A673 (cell line): ENCODE data around the gene ARHGEF39. TPM values are rescaled to one million over a fixed set of nuclear protein-coding genes. Genes with fewer than 3 reads are reported as not detected.

Experiments
- BruUV-seq: library from RNA; stranded (reverse); fragments of 400-500 nt; replicated peaks from 2 replicates; lab custom pipeline; 2021; lab: Mats Ljungman, UMichigan
- CTCF ChIA-PET: fragments of 300-600 bp; sonication (Branson Sonifier 250); formaldehyde crosslinking; loops from one replicate; lab custom pipeline; 2022; ENCODE audit warnings: antibody characterized with exemption; lab: Charles Lee
- POLR2A ChIA-PET: fragments of 300-600 bp; sonication (Branson Sonifier 250); formaldehyde crosslinking; loops from one replicate; lab custom pipeline; 2022; ENCODE audit warnings: antibody characterized with exemption; ENCODE audit not compliant: low non-redundant PET; lab: Charles Lee
- DNase-seq: peaks from one replicate; pipeline ENCODE4 v3.0.0-alpha.2; 2015; ENCODE audit warnings: low spot score
- H3K27ac ChIP-seq: fragments of 200-600 bp; sonication (generic); 2 replicates; pipeline ENCODE4 v1.5.1; 2016; ENCODE audit warnings: mixed run types, low read depth, mild to moderate bottlenecking, mixed read lengths, antibody characterized with exemption, low read length; ENCODE audit not compliant: poor library complexity, severe bottlenecking
- H3K27me3 ChIP-seq: fragments of 200-600 bp; sonication (generic); replicated peaks from 2 replicates; pipeline ENCODE4 v1.6.1; 2017; ENCODE audit warnings: mixed run types, low read depth, mild to moderate bottlenecking, mixed read lengths, antibody characterized with exemption, low read length; ENCODE audit not compliant: insufficient read depth, poor library complexity
- H3K36me3 ChIP-seq: fragments of 200-600 bp; sonication (generic); 2 replicates; pipeline ENCODE4 v1.6.1; 2016; ENCODE audit warnings: mixed run types, mild to moderate bottlenecking, mixed read lengths, antibody characterized with exemption, low read length; ENCODE audit not compliant: insufficient read depth, poor library complexity, severe bottlenecking
- H3K4me1 ChIP-seq: fragments of 200-600 bp; sonication (generic); 2 replicates; pipeline ENCODE4 v1.6.1; 2017; ENCODE audit warnings: mixed run types, mild to moderate bottlenecking, mixed read lengths, antibody characterized with exemption, low read length; ENCODE audit not compliant: insufficient read depth, poor library complexity, severe bottlenecking
- H3K4me3 ChIP-seq: fragments of 200-600 bp; sonication (generic); 2 replicates; pipeline ENCODE4 v1.5.1; 2016; ENCODE audit warnings: low read depth, mixed run types, mild to moderate bottlenecking, mixed read lengths, low read length; ENCODE audit not compliant: poor library complexity, severe bottlenecking
- H3K9me3 ChIP-seq: fragments of 200-600 bp; sonication (generic); 2 replicates; pipeline ENCODE4 v1.6.1; 2016; ENCODE audit warnings: mixed run types, low read depth, mild to moderate bottlenecking, mixed read lengths, antibody characterized with exemption, low read length; ENCODE audit not compliant: poor library complexity, severe bottlenecking
- CTCF ChIP-seq: fragments of 300-800, 200-600 bp; sonication (generic); conservative IDR thresholded peaks from 2 replicates; pipeline ENCODE4 v1.5.1; 2017; ENCODE audit warnings: low read depth, mild to moderate bottlenecking, antibody characterized with exemption, low read length, moderate library complexity, mixed read lengths
- EZH2 ChIP-seq: fragments of 200-600 bp; sonication (generic); IDR thresholded peaks from 2 replicates; pipeline ENCODE4 v1.6.1; 2017; ENCODE audit warnings: borderline replicate concordance, low read depth, mild to moderate bottlenecking, mixed read lengths, antibody characterized with exemption, low read length; ENCODE audit not compliant: poor library complexity, severe bottlenecking
- intact Hi-C: fragments of 100-400 bp; cut with micrococcal nuclease; formaldehyde crosslinking; loops from one replicate; pipeline ENCODE4 v1.10.0; 2022; ENCODE audit not compliant: unreplicated experiment
- total RNA-seq: library from RNA; stranded (reverse); gene quantifications from 2 replicates; pipeline ENCODE4 v1.2.3, GENCODE V29; 2021

ARHGEF39 gene
- total RNA-seq, 1 experiment from 2014 or later, result 25.0 TPM

- peaks cover 5% of the 10 kb centered on the region for H3K36me3 ChIP-seq
- no peaks in the 10 kb centered on the region for H3K9me3 ChIP-seq
- ChIA-PET POLR2A (no interaction called here), CTCF (no interaction called here)
- DNase-seq, result no peak
- intact Hi-C loops, result no loop called here
- H3K4me3 ChIP-seq, result no peak overlapping the region
- BruUV-seq, result no TSS peak
- no peaks in the 10 kb centered on the region for H3K4me1 ChIP-seq
- H3K27me3 ChIP-seq, result no peaks in the 10 kb centered on the region
- TF ChIP-seq EZH2 (no peak), CTCF (no peak)
- H3K27ac ChIP-seq, result no peak overlapping the region
These were observed 17.1 kb upstream of the ARHGEF39 start for GRCh38 chr9:35682051-35682450.

GRCh38 chr9:35681341-35682002 lies 16.5 kb upstream of the ARHGEF39 start:
- Histone ChIP-seq H3K27ac (no peak overlapping the region), H3K4me1 (no peaks in the 10 kb centered on the region)

GRCh38 chr9:35680331-35681105 lies 15.5 kb upstream of the ARHGEF39 start:
- Histone ChIP-seq H3K9me3 (no peaks in the 10 kb centered on the region), H3K4me1 (no peaks in the 10 kb centered on the region), H3K4me3 (no peak overlapping the region), H3K27ac (no peak overlapping the region), H3K27me3 (no peaks in the 10 kb centered on the region), H3K36me3 (peaks cover 5% of the 10 kb centered on the region)
- ChIA-PET POLR2A (no interaction called here), CTCF (no interaction called here)
- TF ChIP-seq CTCF, result no peak
- intact Hi-C loops, result no loop called here
- BruUV-seq, result no TSS peak
- DNase-seq, result no peak

More at GRCh38 chr9:35681341-35682002, 16.5 kb upstream of the ARHGEF39 start:
- CTCF ChIA-PET, result no interaction called here
- POLR2A ChIA-PET, result no interaction called here
- no peak for DNase-seq
- Histone ChIP-seq H3K4me3 (no peak overlapping the region), H3K9me3 (no peaks in the 10 kb centered on the region), H3K27me3 (no peaks in the 10 kb centered on the region), H3K36me3 (peaks cover 5% of the 10 kb centered on the region)
- intact Hi-C loops, result no loop called here
- BruUV-seq, result no TSS peak
- TF ChIP-seq CTCF (no peak), EZH2 (no peak)
